OCI-LY3 (cell line): ENCODE results near the gene PALLD.

Experiments used
- EZH2phosphoT487 ChIP-seq: fragments of 200-600 bp; shearing (Covaris generic); IDR thresholded peaks from 2 replicates; pipeline ENCODE4 v1.6.1; 2018; ENCODE audit warnings: antibody characterized with exemption, mixed run types, low read depth
- TF ChIP-seq, protein P1 (sequence below): fragments of 200-600, 300-600 bp; sonication (generic); IDR thresholded peaks from 2 replicates; pipeline ENCODE4 v1.5.1; 2014; ENCODE audit warnings: antibody characterized with exemption, low read length, low read depth

GRCh38 chr4:168797738-168798375 lies 301.0 kb downstream of the PALLD start:
- TF ChIP-seq, protein P1, sequence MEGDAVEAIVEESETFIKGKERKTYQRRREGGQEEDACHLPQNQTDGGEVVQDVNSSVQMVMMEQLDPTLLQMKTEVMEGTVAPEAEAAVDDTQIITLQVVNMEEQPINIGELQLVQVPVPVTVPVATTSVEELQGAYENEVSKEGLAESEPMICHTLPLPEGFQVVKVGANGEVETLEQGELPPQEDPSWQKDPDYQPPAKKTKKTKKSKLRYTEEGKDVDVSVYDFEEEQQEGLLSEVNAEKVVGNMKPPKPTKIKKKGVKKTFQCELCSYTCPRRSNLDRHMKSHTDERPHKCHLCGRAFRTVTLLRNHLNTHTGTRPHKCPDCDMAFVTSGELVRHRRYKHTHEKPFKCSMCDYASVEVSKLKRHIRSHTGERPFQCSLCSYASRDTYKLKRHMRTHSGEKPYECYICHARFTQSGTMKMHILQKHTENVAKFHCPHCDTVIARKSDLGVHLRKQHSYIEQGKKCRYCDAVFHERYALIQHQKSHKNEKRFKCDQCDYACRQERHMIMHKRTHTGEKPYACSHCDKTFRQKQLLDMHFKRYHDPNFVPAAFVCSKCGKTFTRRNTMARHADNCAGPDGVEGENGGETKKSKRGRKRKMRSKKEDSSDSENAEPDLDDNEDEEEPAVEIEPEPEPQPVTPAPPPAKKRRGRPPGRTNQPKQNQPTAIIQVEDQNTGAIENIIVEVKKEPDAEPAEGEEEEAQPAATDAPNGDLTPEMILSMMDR: no peak
- TF ChIP-seq EZH2phosphoT487: no peak
